Vagina (tissue), 2 donors: ENCODE measurements around the gene GRM8. TPM values are rescaled to one million over a fixed set of nuclear protein-coding genes. Genes with fewer than 3 reads are reported as not detected.

Experiments used
- DNase-seq, 2 donors: peaks; one replicate each; pipeline ENCODE4 v3.0.0-alpha.2; 2017; ENCODE audit errors: extremely low spot score in 2 of 2
- H3K27ac ChIP-seq: fragments of 200-600 bp; sonication (generic); one replicate; pipeline ENCODE4 v1.5.1; 2019
- H3K27me3 ChIP-seq: fragments of 200-600 bp; sonication (generic); one replicate; pipeline ENCODE4 v1.5.1; 2019
- H3K36me3 ChIP-seq, 2 donors: fragments of 200-600 bp; sonication (generic); one replicate each; pipeline ENCODE4 v1.5.1; 2017 to 2019
- H3K4me1 ChIP-seq: fragments of 200-600 bp; sonication (generic); one replicate; pipeline ENCODE4 v1.5.1; 2019
- H3K4me3 ChIP-seq, 2 donors: fragments of 200-600 bp; sonication (generic); 1 replicate in 1 of 2; 2 replicates in 1 of 2; pipeline ENCODE4 v1.5.1; 2016 to 2019
- H3K9me3 ChIP-seq: fragments of 200-600 bp; sonication (generic); one replicate; pipeline ENCODE4 v1.5.1; 2019
- CTCF ChIP-seq, 3 experiments: fragments of 450-650 bp in 2 of 3; fragments of 200-600 bp in 1 of 3; sonication (generic) in 1 of 3; IDR thresholded peaks; one replicate each; pipeline ENCODE4 v1.5.1; 2017 to 2019; ENCODE audit warnings: antibody characterized with exemption in 3 of 3, mild to moderate bottlenecking in 2 of 3, moderate library complexity in 2 of 3
- POLR2A ChIP-seq, 2 donors: fragments of 450-650 bp; IDR thresholded peaks; one replicate each; pipeline ENCODE4 v1.6.1; 2017; ENCODE audit warnings: antibody characterized with exemption in 2 of 2, mild to moderate bottlenecking in 2 of 2, moderate library complexity in 2 of 2
- POLR2AphosphoS5 ChIP-seq, 2 donors: sonication (generic); formaldehyde crosslinking; IDR thresholded peaks; one replicate each; pipeline ENCODE4 v1.9.0; 2017; ENCODE audit warnings: antibody characterized with exemption in 2 of 2, mild to moderate bottlenecking in 2 of 2, low read depth in 1 of 2; ENCODE audit not compliant: insufficient read depth in 1 of 2
- intact Hi-C: fragments of 100-400 bp; cut with DNase I; formaldehyde crosslinking; loops from one replicate; pipeline ENCODE4 v1.15.1; 2023
- total RNA-seq: library from RNA; depleted of rRNA; stranded (reverse); fragments of >200 nt; gene quantifications from one replicate; pipeline ENCODE4 v1.2.3, GENCODE V29; 2016

Gene GRM8
- total RNA-seq, 1 donor from 2014 or later = not detected

- intact Hi-C loops = no loop called here
- no peak for DNase-seq
- TF ChIP-seq POLR2A (IDR thresholded peaks at IDR 0.05) (no peak), POLR2AphosphoS5 (IDR thresholded peaks at IDR 0.05; ENCODE audit: insufficient read depth in 1 of 2, low read depth in 1 of 2) (no peak), CTCF (IDR thresholded peaks at IDR 0.05) (no peak)
- Histone ChIP-seq H3K27ac (no peak overlapping the region), H3K4me1 (no peaks in the 10 kb centered on the region), H3K4me3 (no peak overlapping the region), H3K36me3 (no peaks in the 10 kb centered on the region), H3K27me3 (no peaks in the 10 kb centered on the region), H3K9me3 (no peaks in the 10 kb centered on the region)
These were observed 90.4 kb downstream of the GRM8 start for GRCh38 chr7:127162366-127162765.

- TF ChIP-seq POLR2A (IDR thresholded peaks at IDR 0.05) = no peak
- TF ChIP-seq POLR2AphosphoS5 (IDR thresholded peaks at IDR 0.05; ENCODE audit: insufficient read depth in 1 of 2, low read depth in 1 of 2) = no peak
- TF ChIP-seq CTCF (IDR thresholded peaks at IDR 0.05) = no peak
- Histone ChIP-seq H3K9me3 (no peaks in the 10 kb centered on the region), H3K36me3 (no peaks in the 10 kb centered on the region), H3K4me1 (no peaks in the 10 kb centered on the region), H3K27me3 (no peaks in the 10 kb centered on the region), H3K27ac (no peak overlapping the region), H3K4me3 (no peak overlapping the region)
- no peak for DNase-seq
- intact Hi-C loops = no loop called here
These were observed 94.1 kb downstream of the GRM8 start for GRCh38 chr7:127158659-127159058.

DNA sequence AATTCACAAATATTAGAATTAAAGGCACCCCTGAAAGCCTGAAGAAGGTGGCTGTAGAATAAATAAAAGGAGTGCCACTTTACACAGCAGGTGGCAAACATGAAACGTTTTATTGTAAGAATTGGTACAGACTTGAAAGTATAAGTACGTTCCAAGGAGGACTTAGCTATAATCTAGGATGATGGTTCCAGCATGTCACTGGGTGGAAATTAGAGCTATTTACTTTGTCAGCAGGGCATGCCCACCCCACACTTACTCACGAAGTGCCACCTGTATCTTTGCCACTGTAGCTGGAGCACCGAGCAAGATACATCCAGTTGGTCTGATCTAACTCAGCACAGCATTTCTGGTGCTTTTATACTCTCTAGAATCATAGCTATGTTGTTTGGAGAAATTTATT, 97.8 kb downstream of the GRM8 start:
- intact Hi-C loops = no loop called here
- no peak for DNase-seq
- H3K4me3 ChIP-seq = no peak overlapping the region
- no peaks in the 10 kb centered on the region for H3K27me3 ChIP-seq
- no peaks in the 10 kb centered on the region for H3K9me3 ChIP-seq
- no peak overlapping the region for H3K27ac ChIP-seq
- TF ChIP-seq POLR2AphosphoS5 (IDR thresholded peaks at IDR 0.05; ENCODE audit: insufficient read depth in 1 of 2, low read depth in 1 of 2) (no peak), CTCF (IDR thresholded peaks at IDR 0.05) (no peak), POLR2A (IDR thresholded peaks at IDR 0.05) (no peak)
- H3K4me1 ChIP-seq = no peaks in the 10 kb centered on the region
- no peaks in the 10 kb centered on the region for H3K36me3 ChIP-seq

DNA sequence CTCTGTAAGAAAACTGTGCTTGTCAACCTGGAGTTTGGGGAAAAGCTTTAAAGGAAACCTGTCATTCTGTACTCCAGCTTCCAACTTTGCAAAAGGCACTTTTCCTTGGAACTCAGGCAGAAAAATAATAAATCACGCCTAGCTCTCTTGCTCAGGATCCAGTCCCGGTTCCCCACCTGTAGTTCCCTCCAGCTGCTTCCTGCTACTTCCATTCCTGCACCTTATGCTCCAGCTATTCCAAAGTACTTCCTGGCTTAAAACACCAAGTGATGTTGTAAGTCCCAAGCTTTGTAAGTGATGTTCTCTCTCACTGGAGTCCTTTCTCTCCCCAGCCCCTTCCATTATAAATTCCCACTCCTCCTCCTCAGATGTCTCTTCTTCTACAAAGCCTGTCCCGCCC, 98.6 kb downstream of the GRM8 start:
- no peaks in the 10 kb centered on the region for H3K27me3 ChIP-seq
- no peak for TF ChIP-seq CTCF (IDR thresholded peaks at IDR 0.05)
- TF ChIP-seq POLR2A (IDR thresholded peaks at IDR 0.05) = no peak
- no peak for TF ChIP-seq POLR2AphosphoS5 (IDR thresholded peaks at IDR 0.05; ENCODE audit: insufficient read depth in 1 of 2, low read depth in 1 of 2)
- no peak overlapping the region for H3K27ac ChIP-seq
- H3K9me3 ChIP-seq = no peaks in the 10 kb centered on the region
- H3K36me3 ChIP-seq = no peaks in the 10 kb centered on the region
- H3K4me1 ChIP-seq = no peaks in the 10 kb centered on the region
- DNase-seq = no peak
- intact Hi-C loops = no loop called here
- H3K4me3 ChIP-seq = no peak overlapping the region

DNA sequence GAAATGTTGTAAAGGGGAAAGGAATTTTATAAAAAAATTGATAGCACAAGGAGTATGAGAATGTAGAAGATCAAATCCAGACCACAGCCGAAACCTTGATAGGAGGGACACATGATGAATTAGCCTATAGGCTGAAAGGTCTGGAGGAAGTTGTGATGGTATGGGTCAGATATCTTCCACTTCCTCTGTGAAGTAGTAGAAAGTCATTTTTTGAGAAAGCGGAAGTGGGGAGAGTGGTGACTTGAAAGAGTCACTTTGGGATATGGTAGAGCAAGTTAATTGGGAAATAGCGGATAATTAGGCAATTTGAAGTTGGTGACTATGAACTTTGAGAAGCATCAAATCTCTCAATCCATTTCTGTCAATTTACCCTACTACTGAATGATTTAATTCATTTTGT, 99.4 kb downstream of the GRM8 start:
- H3K4me1 ChIP-seq = no peaks in the 10 kb centered on the region
- TF ChIP-seq POLR2A (IDR thresholded peaks at IDR 0.05) (no peak), POLR2AphosphoS5 (IDR thresholded peaks at IDR 0.05; ENCODE audit: insufficient read depth in 1 of 2, low read depth in 1 of 2) (no peak), CTCF (IDR thresholded peaks at IDR 0.05) (no peak)
- no peaks in the 10 kb centered on the region for H3K9me3 ChIP-seq
- intact Hi-C loops = no loop called here
- DNase-seq = no peak
- no peaks in the 10 kb centered on the region for H3K36me3 ChIP-seq
- H3K4me3 ChIP-seq = no peak overlapping the region
- no peaks in the 10 kb centered on the region for H3K27me3 ChIP-seq
- H3K27ac ChIP-seq = no peak overlapping the region
